ENCODE results near the gene TRAM2.

TRAM2 gene

DNA sequence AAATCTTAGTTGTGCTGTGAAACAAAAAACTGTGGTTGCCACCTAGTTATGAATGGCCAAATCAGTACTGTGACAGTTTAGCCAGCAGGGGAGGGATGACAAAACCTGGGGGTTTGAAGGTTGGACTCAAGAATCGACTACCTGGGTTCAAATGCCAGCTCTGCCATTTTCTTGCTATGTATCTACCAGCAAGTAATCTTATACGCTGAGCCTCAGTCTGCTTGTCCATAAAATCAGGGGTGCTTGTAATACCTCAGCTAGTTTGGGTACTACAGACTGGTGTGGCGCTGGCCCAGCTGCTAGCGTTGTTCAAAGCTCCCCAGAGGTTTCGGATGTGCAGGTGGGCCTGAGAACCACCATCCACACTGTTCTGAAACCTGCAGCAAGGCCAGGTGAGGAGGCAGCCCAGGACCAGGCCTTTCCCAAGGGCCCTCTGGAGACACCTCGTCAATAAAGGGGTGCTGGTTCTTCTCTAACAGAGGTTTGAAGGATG lies 40.4 kb downstream of the TRAM2 start:
- TF ChIP-seq ZFX (IDR thresholded peaks at IDR 0.05) (no peak), CTCF (conservative IDR thresholded peaks at IDR 0.05) (no peak)
- no peak overlapping the region for H3K27ac ChIP-seq

- no peak overlapping the region for H3K27ac ChIP-seq
- no peak for TF ChIP-seq CTCF (conservative IDR thresholded peaks at IDR 0.05)
- no peak for TF ChIP-seq ZFX (IDR thresholded peaks at IDR 0.05)
Observed at GRCh38 chr6:52535711-52536423, 41.0 kb downstream of the TRAM2 start.

DNA sequence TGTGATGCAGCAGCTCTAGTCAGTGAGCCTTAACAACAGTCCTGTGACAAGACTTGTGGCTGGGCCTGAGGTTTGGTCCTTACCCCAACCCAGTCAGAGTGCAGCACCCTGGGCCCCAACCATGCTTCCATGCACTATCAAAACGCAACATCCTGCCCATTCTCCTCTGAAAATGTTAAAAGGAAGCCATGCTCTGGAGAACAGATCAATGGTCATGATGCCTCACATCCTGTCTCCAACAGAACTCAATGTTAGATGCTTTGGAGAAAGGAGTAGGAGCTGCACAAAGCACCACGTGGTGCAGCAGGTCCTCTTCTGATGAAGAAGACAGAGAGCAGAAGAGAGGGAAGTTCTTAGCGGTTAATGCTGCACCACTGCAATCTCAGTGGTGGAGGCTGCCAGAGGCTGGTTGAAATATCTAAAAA lies 41.9 kb downstream of the TRAM2 start:
- no peak overlapping the region for H3K27ac ChIP-seq
- no peak for TF ChIP-seq ZFX (IDR thresholded peaks at IDR 0.05)
- TF ChIP-seq CTCF (conservative IDR thresholded peaks at IDR 0.05) = no peak

GRCh38 chr6:52534363-52534762 lies 42.5 kb downstream of the TRAM2 start:
- TF ChIP-seq CTCF (conservative IDR thresholded peaks at IDR 0.05) (no peak), ZFX (IDR thresholded peaks at IDR 0.05) (no peak)
- no peak overlapping the region for H3K27ac ChIP-seq

GRCh38 chr6:52533491-52533890 lies 43.4 kb downstream of the TRAM2 start:
- TF ChIP-seq ZFX (IDR thresholded peaks at IDR 0.05) (no peak), CTCF (conservative IDR thresholded peaks at IDR 0.05) (no peak)
- no peak overlapping the region for H3K27ac ChIP-seq

DNA sequence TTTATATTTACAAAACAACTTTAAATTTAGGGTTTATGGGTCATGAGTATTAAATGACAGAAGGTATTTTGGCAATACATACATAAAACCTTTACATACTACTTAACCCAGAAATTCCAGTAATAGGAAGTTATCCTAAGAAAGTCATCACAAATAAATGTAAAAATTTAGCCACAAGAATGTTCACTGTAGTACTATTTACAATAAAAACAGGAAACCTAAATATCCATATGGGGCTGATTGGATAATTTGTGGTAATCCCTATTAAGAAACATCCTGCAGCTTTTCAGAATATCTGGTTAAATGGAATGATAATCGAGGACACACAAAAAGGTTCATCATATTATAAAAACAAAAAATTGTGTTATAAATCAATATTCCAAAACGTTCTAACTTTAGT lies 44.4 kb downstream of the TRAM2 start:
- H3K27ac ChIP-seq = no peak overlapping the region
- TF ChIP-seq ZFX (IDR thresholded peaks at IDR 0.05) = no peak
- no peak for TF ChIP-seq CTCF (conservative IDR thresholded peaks at IDR 0.05)

GRCh38 chr6:52531834-52532233 lies 45.0 kb downstream of the TRAM2 start:
- no peak overlapping the region for H3K27ac ChIP-seq
- no peak for TF ChIP-seq CTCF (conservative IDR thresholded peaks at IDR 0.05)
- no peak for TF ChIP-seq ZFX (IDR thresholded peaks at IDR 0.05)
